GM12878 (cell line): ENCODE results near the gene ENOX1. TPM values are rescaled to one million over a fixed set of nuclear protein-coding genes. Genes with fewer than 3 reads are reported as not detected.

Experiments used
- ATAC-seq: fragments of 200-7000 bp; cut with Tn5 transposase; 3 replicates; pipeline ENCODE4 v1.9.1; 2020; ENCODE audit warnings: mild to moderate bottlenecking, moderate library complexity
- BruUV-seq: library from RNA; stranded (reverse); fragments of 400-500 nt; replicated peaks from 2 replicates; lab custom pipeline; 2021; lab: Mats Ljungman, UMichigan
- CTCF ChIA-PET: fragments of 300-600 bp; sonication (Branson Sonifier 250); formaldehyde crosslinking; extraction: SDS; loops from one replicate; lab custom pipeline; 2021; ENCODE audit warnings: inconsistent platforms; lab: Yijun Ruan, JAX
- POLR2A ChIA-PET: fragments of 350-600 bp; formaldehyde crosslinking; extraction: SDS; loops from one replicate; lab custom pipeline; 2021; ENCODE audit warnings: inconsistent platforms; lab: Charles Lee
- RAD21 ChIA-PET: fragments of 300-600 bp; sonication (Branson Sonifier 250); formaldehyde crosslinking; loops from one replicate; lab custom pipeline; 2023; ENCODE audit warnings: antibody characterized with exemption; ENCODE audit not compliant: unreplicated experiment; lab: Charles Lee
- SMC1A ChIA-PET: fragments of 300-600 bp; sonication (Branson Sonifier 250); formaldehyde crosslinking; loops from one replicate; lab custom pipeline; 2023; ENCODE audit not compliant: unreplicated experiment, uncharacterized antibody; lab: Charles Lee
- DNase-seq: peaks from one replicate; pipeline ENCODE4 v3.0.0-alpha.2; 2011; ENCODE audit warnings: low read depth, low spot score
- FAIRE-seq: peaks from 3 replicates; lab custom pipeline; 2011; peaks lifted over from hg19 to GRCh38; lab: Jason Lieb, UNC
- H2AFZ ChIP-seq: 2 replicates; pipeline ENCODE4 v1.6.0; 2011; ENCODE audit warnings: low read depth, low read length, control low read depth; ENCODE audit not compliant: control insufficient read depth
- H3K27ac ChIP-seq: 2 replicates; pipeline ENCODE4 v1.5.1; 2011; ENCODE audit warnings: control low read depth; ENCODE audit not compliant: control insufficient read depth, insufficient read depth
- H3K27me3 ChIP-seq, 2 experiments: replicated peaks in 1 of 2; 2 replicates each; pipeline versions ENCODE4 v1.6.0 to v1.6.1; 2011; ENCODE audit warnings: low read length in 1 of 2; ENCODE audit not compliant: control insufficient read depth in 2 of 2, insufficient read depth in 2 of 2
- H3K36me3 ChIP-seq, 2 experiments: 2 replicates each; pipeline ENCODE4 v1.5.1; 2011; ENCODE audit warnings: low read length in 1 of 2; ENCODE audit not compliant: control insufficient read depth in 2 of 2, insufficient read depth in 2 of 2
- H3K4me1 ChIP-seq: 2 replicates; pipeline ENCODE4 v1.6.1; 2011; ENCODE audit warnings: mild to moderate bottlenecking, low read length, moderate library complexity, mixed read lengths; ENCODE audit not compliant: control insufficient read depth, insufficient read depth
- H3K4me2 ChIP-seq: 2 replicates; pipeline ENCODE4 v1.6.0; 2011; ENCODE audit warnings: control low read depth; ENCODE audit not compliant: control insufficient read depth, insufficient read depth
- H3K4me3 ChIP-seq: fragments of 200-600 bp; sonication (generic); 2 replicates; pipeline ENCODE4 v1.5.1; 2016
- H3K79me2 ChIP-seq: 2 replicates; pipeline ENCODE4 v1.6.0; 2011; ENCODE audit warnings: low read length; ENCODE audit not compliant: control insufficient read depth, insufficient read depth
- H3K9ac ChIP-seq: 2 replicates; pipeline ENCODE4 v1.8.0; 2011; ENCODE audit warnings: low read length, control low read depth, mixed read lengths; ENCODE audit not compliant: control insufficient read depth, insufficient read depth
- H3K9me3 ChIP-seq: replicated peaks from 3 replicates; pipeline ENCODE4 v1.5.1; 2011; ENCODE audit warnings: mild to moderate bottlenecking, low read length; ENCODE audit not compliant: control insufficient read depth, insufficient read depth
- H4K20me1 ChIP-seq: 2 replicates; pipeline ENCODE4 v1.6.0; 2011; ENCODE audit not compliant: control insufficient read depth, insufficient read depth
- ASH2L ChIP-seq: fragments of 300-600, 200-600 bp; sonication (generic); IDR thresholded peaks from 2 replicates; pipeline ENCODE4 v1.6.1; 2017; ENCODE audit warnings: low read depth, mild to moderate bottlenecking, borderline replicate concordance
- EGR1 ChIP-seq, 2 experiments: IDR thresholded peaks; 1 replicate in 1 of 2; 2 replicates in 1 of 2; pipeline ENCODE4 v1.6.1; 2011 to 2012; ENCODE audit warnings: low read depth in 2 of 2, low read length in 2 of 2, borderline replicate concordance in 1 of 2, mild to moderate bottlenecking in 1 of 2, moderate library complexity in 1 of 2
- FOXM1 ChIP-seq: IDR thresholded peaks from 2 replicates; pipeline ENCODE4 v1.6.1; 2012; ENCODE audit warnings: low read depth, mild to moderate bottlenecking, inconsistent platforms, low read length, moderate library complexity
- HCFC1 ChIP-seq: fragments of 150-350 bp; IDR thresholded peaks from 2 replicates; pipeline ENCODE4 v1.6.1; 2014; ENCODE audit warnings: low read length
- JUNB ChIP-seq: IDR thresholded peaks from 2 replicates; pipeline ENCODE4 v1.6.1; 2016; ENCODE audit warnings: antibody characterized with exemption, mild to moderate bottlenecking
- MEF2B ChIP-seq: fragments of 450-650 bp; IDR thresholded peaks from 2 replicates; pipeline ENCODE4 v1.6.1; 2018; ENCODE audit warnings: mild to moderate bottlenecking, moderate library complexity; ENCODE audit not compliant: partially characterized antibody, poor library complexity, severe bottlenecking
- MYB ChIP-seq: fragments of 150-350 bp; IDR thresholded peaks from 2 replicates; pipeline ENCODE4 v1.6.1; 2014; ENCODE audit warnings: mild to moderate bottlenecking, low read depth, low read length, borderline replicate concordance
- NR2C1 ChIP-seq: fragments of 450-650 bp; IDR thresholded peaks from 2 replicates; pipeline ENCODE4 v1.6.1; 2017; ENCODE audit warnings: antibody characterized with exemption, mild to moderate bottlenecking, moderate library complexity
- NR2F1 ChIP-seq: fragments of 450-650 bp; conservative IDR thresholded peaks from 2 replicates; pipeline ENCODE4 v1.6.1; 2017; ENCODE audit warnings: mild to moderate bottlenecking
- RCOR1 ChIP-seq: conservative IDR thresholded peaks from 2 replicates; pipeline ENCODE4 v1.6.1; 2012; ENCODE audit warnings: low read depth, low read length, improper control_type of control experiment
- SMAD1 ChIP-seq: fragments of 450-650 bp; IDR thresholded peaks from 2 replicates; pipeline ENCODE4 v1.6.1; 2018; ENCODE audit warnings: mild to moderate bottlenecking, low read depth; ENCODE audit not compliant: partially characterized antibody
- SUZ12 ChIP-seq: fragments of 200-600 bp; sonication (generic); IDR thresholded peaks from one replicate; pipeline ENCODE4 v1.6.1; 2018; ENCODE audit warnings: antibody characterized with exemption, mild to moderate bottlenecking; ENCODE audit not compliant: unreplicated experiment
- TCF12 ChIP-seq: IDR thresholded peaks from 2 replicates; pipeline ENCODE4 v1.6.1; 2011; ENCODE audit warnings: low read depth, mild to moderate bottlenecking, low read length
- TCF7 ChIP-seq: IDR thresholded peaks from 2 replicates; pipeline ENCODE4 v1.6.1; 2014; ENCODE audit warnings: antibody characterized with exemption, borderline replicate concordance
- ZBED1 ChIP-seq: IDR thresholded peaks from 2 replicates; pipeline ENCODE4 v1.6.1; 2016; ENCODE audit warnings: borderline replicate concordance
- ZNF622 ChIP-seq: fragments of 450-650 bp; IDR thresholded peaks from 2 replicates; pipeline ENCODE4 v1.6.1; 2017; ENCODE audit warnings: mild to moderate bottlenecking, inconsistent platforms
- WGBS: methylation state at CpG from one replicate; pipeline ENCODE4 v1.1.6; 2016; ENCODE audit warnings: low lambda C conversion rate; ENCODE audit not compliant: insufficient replicate concordance, insufficient coverage; ENCODE audit errors: missing lambda C conversion rate; 5-methylcytosine and 5-hydroxymethylcytosine counted together
- in situ Hi-C: fragments of 300-500 bp; cut with MboI; formaldehyde crosslinking; loops from 9 replicates; pipeline ENCODE4 v1.14.3; 2018; ENCODE audit warnings: mixed read lengths
- intact Hi-C: fragments of 100-400 bp; cut with micrococcal nuclease; formaldehyde crosslinking; loops from one replicate; pipeline ENCODE4 v1.14.2; 2022; ENCODE audit not compliant: unreplicated experiment
- polyA plus RNA-seq, 11 experiments: library from polyadenylated mRNA; depleted of rRNA in 4 of 11; unstranded in 6 of 11; stranded (reverse) in 5 of 11; fragments of >200 nt; fragmentation: Nextera tagmentation in 4 of 11; fragmentation: Illumina TruSeq in 1 of 11; extraction: Ambion mirVana in 4 of 11; extraction: Trizol in 1 of 11; gene quantifications; 1 replicate in 1 of 11; 2 replicates in 10 of 11; pipeline versions ENCODE4 v1.2.1 to v1.2.3, GENCODE V29; 2011 to 2016; ENCODE audit warnings: inconsistent platforms in 2 of 11, missing spikeins in 2 of 11, low read depth in 1 of 11
- total RNA-seq, 4 experiments: library from RNA; depleted of rRNA in 3 of 4; stranded (reverse); fragments of >200 nt in 3 of 4; fragmentation: Illumina TruSeq in 1 of 4; extraction: Trizol in 1 of 4; gene quantifications; 2 replicates each; pipeline versions ENCODE4 v1.2.1 to v1.2.3, GENCODE V29; 2013 to 2021
- TF ChIP-seq, protein P1 (sequence below): fragments of 450-650 bp; conservative IDR thresholded peaks from 2 replicates; pipeline ENCODE4 v1.6.1; 2017; ENCODE audit warnings: mild to moderate bottlenecking, moderate library complexity
- TF ChIP-seq, protein P2 (sequence below): fragments of 450-650 bp; IDR thresholded peaks from 2 replicates; pipeline ENCODE4 v1.6.1; 2017; ENCODE audit warnings: antibody characterized with exemption, mild to moderate bottlenecking, moderate library complexity
- TF ChIP-seq, protein P3 (sequence below): IDR thresholded peaks from 2 replicates; pipeline ENCODE4 v1.6.1; 2011; ENCODE audit warnings: mild to moderate bottlenecking, low read depth, low read length, moderate library complexity; ENCODE audit not compliant: insufficient replicate concordance

Gene ENOX1
- total and polyA plus RNA-seq, 10 of the 15 experiments (the other 5 are each of a cell fraction or from before 2014, with no cell fraction given) = 0.11 to 0.26 (median 0.15) TPM

DNA sequence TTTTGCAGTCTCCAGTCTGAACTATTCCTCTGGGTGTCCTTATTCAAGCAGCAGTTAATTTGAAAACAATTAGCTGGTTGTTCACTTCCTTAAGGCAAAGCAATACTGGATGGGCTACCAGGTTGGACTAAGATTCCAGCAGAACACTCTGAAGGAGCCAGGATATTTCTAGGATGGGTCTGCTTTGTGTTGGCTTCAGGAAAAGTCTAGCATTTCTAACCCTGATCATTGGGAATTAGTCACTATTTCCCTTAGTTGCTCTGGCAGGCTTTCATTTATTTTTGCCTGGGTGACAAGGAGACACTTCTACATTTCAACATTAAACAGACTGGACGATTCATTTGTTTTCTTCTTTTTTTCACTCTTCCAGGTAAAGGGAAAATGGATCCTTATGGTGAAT, 228.4 kb downstream of the ENOX1 start (continued):
- TF ChIP-seq ZBED1 = no peak
- no peak for TF ChIP-seq SUZ12

DNA sequence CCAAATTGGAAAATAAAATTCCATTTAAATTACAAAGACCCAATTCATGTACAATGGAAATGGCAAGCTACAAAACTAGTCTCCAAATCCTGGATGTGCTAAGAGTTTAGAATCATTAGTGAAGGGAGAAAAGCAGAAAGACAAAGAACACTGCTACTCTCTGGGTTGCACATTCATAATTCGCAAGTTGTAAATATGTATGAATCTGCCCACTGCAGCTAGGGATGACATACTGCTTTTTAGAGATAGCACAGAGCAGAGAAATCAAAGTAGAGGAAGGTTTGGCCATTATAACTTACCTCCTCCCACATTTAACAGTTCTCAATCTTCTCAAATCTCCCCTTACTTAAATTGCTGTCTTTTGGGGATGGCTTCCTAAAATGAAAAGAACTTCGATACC, 231.1 kb downstream of the ENOX1 start:
- SMC1A ChIA-PET = interaction anchor here (1.0 to 1.1 kb wide), 3 partner anchors 18 to 78 kb away, joined by 3 to 4 read pairs (median 4); no protein-coding TSS in a partner anchor
- ATAC-seq = no peak
- no peak for FAIRE-seq
- BruUV-seq = no TSS peak
- Histone ChIP-seq H3K27ac (no peak overlapping the region), H3K27me3 (no peaks in the 10 kb centered on the region; a peak in 1 of 4 replicates), H2AFZ (no peak overlapping the region), H3K9ac (no peak overlapping the region), H3K4me2 (no peak overlapping the region), H3K4me1 (no peaks in the 10 kb centered on the region), H3K79me2 (no peaks in the 10 kb centered on the region), H3K36me3 (no peaks in the 10 kb centered on the region), H3K4me3 (no peak overlapping the region), H3K9me3 (no peaks in the 10 kb centered on the region), H4K20me1 (no peaks in the 10 kb centered on the region)
- CTCF ChIA-PET = interaction anchor here (0.6 kb wide), 1 partner anchor 246 kb away, joined by 3 read pairs; no protein-coding TSS in a partner anchor
- DNase-seq = no peak
- intact Hi-C loops = no loop called here
- WGBS = 79% methylated on average over 2 of the region's 2 CpGs
- POLR2A ChIA-PET = no interaction called here
- in situ Hi-C loops = no loop called here
- RAD21 ChIA-PET = no interaction called here
- TF ChIP-seq, protein P1, sequence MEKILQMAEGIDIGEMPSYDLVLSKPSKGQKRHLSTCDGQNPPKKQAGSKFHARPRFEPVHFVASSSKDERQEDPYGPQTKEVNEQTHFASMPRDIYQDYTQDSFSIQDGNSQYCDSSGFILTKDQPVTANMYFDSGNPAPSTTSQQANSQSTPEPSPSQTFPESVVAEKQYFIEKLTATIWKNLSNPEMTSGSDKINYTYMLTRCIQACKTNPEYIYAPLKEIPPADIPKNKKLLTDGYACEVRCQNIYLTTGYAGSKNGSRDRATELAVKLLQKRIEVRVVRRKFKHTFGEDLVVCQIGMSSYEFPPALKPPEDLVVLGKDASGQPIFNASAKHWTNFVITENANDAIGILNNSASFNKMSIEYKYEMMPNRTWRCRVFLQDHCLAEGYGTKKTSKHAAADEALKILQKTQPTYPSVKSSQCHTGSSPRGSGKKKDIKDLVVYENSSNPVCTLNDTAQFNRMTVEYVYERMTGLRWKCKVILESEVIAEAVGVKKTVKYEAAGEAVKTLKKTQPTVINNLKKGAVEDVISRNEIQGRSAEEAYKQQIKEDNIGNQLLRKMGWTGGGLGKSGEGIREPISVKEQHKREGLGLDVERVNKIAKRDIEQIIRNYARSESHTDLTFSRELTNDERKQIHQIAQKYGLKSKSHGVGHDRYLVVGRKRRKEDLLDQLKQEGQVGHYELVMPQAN = no peak
- TF ChIP-seq MYB (no peak), FOXM1 (no peak), SMAD1 (no peak), ZNF622 (no peak), TCF12 (no peak), RCOR1 (no peak), TCF7 (no peak), JUNB (no peak), EGR1 (IDR thresholded peaks at IDR 0.05; ENCODE audit: borderline replicate concordance in 1 of 2, low read depth in 2 of 2, low read length in 2 of 2) (no peak), MEF2B (no peak), NR2C1 (no peak), ASH2L (no peak), HCFC1 (no peak), NR2F1 (no peak)
- TF ChIP-seq, protein P2, sequence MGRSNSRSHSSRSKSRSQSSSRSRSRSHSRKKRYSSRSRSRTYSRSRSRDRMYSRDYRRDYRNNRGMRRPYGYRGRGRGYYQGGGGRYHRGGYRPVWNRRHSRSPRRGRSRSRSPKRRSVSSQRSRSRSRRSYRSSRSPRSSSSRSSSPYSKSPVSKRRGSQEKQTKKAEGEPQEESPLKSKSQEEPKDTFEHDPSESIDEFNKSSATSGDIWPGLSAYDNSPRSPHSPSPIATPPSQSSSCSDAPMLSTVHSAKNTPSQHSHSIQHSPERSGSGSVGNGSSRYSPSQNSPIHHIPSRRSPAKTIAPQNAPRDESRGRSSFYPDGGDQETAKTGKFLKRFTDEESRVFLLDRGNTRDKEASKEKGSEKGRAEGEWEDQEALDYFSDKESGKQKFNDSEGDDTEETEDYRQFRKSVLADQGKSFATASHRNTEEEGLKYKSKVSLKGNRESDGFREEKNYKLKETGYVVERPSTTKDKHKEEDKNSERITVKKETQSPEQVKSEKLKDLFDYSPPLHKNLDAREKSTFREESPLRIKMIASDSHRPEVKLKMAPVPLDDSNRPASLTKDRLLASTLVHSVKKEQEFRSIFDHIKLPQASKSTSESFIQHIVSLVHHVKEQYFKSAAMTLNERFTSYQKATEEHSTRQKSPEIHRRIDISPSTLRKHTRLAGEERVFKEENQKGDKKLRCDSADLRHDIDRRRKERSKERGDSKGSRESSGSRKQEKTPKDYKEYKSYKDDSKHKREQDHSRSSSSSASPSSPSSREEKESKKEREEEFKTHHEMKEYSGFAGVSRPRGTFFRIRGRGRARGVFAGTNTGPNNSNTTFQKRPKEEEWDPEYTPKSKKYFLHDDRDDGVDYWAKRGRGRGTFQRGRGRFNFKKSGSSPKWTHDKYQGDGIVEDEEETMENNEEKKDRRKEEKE = no peak
- TF ChIP-seq, protein P3, sequence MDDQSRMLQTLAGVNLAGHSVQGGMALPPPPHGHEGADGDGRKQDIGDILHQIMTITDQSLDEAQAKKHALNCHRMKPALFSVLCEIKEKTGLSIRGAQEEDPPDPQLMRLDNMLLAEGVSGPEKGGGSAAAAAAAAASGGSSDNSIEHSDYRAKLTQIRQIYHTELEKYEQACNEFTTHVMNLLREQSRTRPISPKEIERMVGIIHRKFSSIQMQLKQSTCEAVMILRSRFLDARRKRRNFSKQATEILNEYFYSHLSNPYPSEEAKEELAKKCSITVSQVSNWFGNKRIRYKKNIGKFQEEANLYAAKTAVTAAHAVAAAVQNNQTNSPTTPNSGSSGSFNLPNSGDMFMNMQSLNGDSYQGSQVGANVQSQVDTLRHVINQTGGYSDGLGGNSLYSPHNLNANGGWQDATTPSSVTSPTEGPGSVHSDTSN = no peak
